Thoracic aorta (tissue), 2 donors: ENCODE measurements around the gene KCNMB2. TPM values are rescaled to one million over a fixed set of nuclear protein-coding genes. Genes with fewer than 3 reads are reported as not detected.

Source experiments
- ATAC-seq: fragments of 150-250 bp; one replicate; pipeline ENCODE4 v1.8.0; 2017; ENCODE audit warnings: low read depth; ENCODE audit not compliant: insufficient number of reproducible peaks, low FRiP score
- DNase-seq: peaks from one replicate; pipeline ENCODE4 v3.0.0-alpha.2; 2020; ENCODE audit warnings: low spot score
- H3K27ac ChIP-seq, 2 donors: fragments of 200-600 bp; sonication (generic); 1 replicate in 1 of 2; 2 replicates in 1 of 2; pipeline ENCODE4 v1.5.1; 2016; ENCODE audit warnings: mild to moderate bottlenecking in 2 of 2, moderate library complexity in 2 of 2
- H3K27me3 ChIP-seq: fragments of 200-600 bp; sonication (generic); replicated peaks from 2 replicates; pipeline ENCODE4 v1.6.0; 2016; ENCODE audit warnings: mild to moderate bottlenecking; ENCODE audit not compliant: insufficient read depth
- H3K36me3 ChIP-seq: fragments of 200-600 bp; sonication (generic); one replicate; pipeline ENCODE4 v1.5.1; 2016
- H3K4me1 ChIP-seq, 2 donors: fragments of 200-600 bp; sonication (generic); 1 replicate in 1 of 2; 2 replicates in 1 of 2; pipeline versions ENCODE4 v1.5.1 to v1.6.0; 2016; ENCODE audit warnings: low read depth in 2 of 2, mild to moderate bottlenecking in 1 of 2; ENCODE audit not compliant: control insufficient read depth in 1 of 2
- H3K4me3 ChIP-seq: fragments of 200-600 bp; sonication (generic); 2 replicates; pipeline ENCODE4 v1.5.1; 2016; ENCODE audit warnings: mild to moderate bottlenecking
- H3K9me3 ChIP-seq: fragments of 200-600 bp; sonication (generic); 2 replicates; pipeline ENCODE4 v1.5.1; 2016
- CTCF ChIP-seq: fragments of 200-600 bp; sonication (generic); IDR thresholded peaks from one replicate; pipeline ENCODE4 v1.5.1; 2019; ENCODE audit warnings: antibody characterized with exemption
- total RNA-seq, 2 donors: library from RNA; depleted of rRNA; stranded (reverse); fragments of >200 nt; gene quantifications; one replicate each; pipeline versions ENCODE4 v1.1.0 to v1.2.3, GENCODE V29; 2016

KCNMB2 gene
- total RNA-seq, 2 donors from 2014 or later: not detected

- Histone ChIP-seq H3K4me3 (no peak overlapping the region), H3K27ac (no peak overlapping the region), H3K27me3 (no peaks in the 10 kb centered on the region), H3K36me3 (no peaks in the 10 kb centered on the region), H3K4me1 (peaks cover 0 to 4% of the 10 kb centered on the region in 2 donors), H3K9me3 (no peaks in the 10 kb centered on the region)
- ATAC-seq (no peak), DNase-seq (no peak)
- no peak for TF ChIP-seq CTCF
These were observed 140.9 kb downstream of the KCNMB2 start for GRCh38 chr3:178676942-178677790.

DNA sequence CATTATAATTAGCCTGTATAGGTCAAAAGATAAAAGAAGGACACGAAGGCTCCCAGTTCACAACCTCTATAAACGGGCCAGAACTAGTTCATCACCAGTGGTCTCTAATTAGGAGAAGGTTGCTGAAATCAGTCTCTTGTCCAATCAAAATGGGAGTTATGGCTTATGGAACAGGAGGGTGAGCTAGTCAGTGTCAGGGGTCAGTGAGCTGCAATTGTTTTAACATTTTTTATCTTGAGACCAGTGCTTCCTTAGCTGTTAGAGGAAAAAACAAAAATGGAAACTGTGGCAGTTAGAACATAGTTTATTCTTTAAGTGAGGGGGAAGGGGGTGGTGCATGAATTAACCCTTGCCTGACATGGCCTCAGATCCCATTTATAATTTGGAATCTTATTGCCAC is 141.7 kb downstream of the KCNMB2 start:
- no peaks in the 10 kb centered on the region for H3K9me3 ChIP-seq
- no peak for TF ChIP-seq CTCF
- no peaks in the 10 kb centered on the region for H3K36me3 ChIP-seq
- ATAC-seq: no peak
- H3K4me3 ChIP-seq: no peak overlapping the region
- H3K4me1 ChIP-seq: no peaks in the 10 kb centered on the region
- H3K27me3 ChIP-seq: no peaks in the 10 kb centered on the region
- no peak overlapping the region for H3K27ac ChIP-seq
- no peak for DNase-seq

- no peak for TF ChIP-seq CTCF
- no peak for DNase-seq
- H3K36me3 ChIP-seq: no peaks in the 10 kb centered on the region
- no peak overlapping the region for H3K27ac ChIP-seq
- H3K4me1 ChIP-seq: no peaks in the 10 kb centered on the region
- no peak overlapping the region for H3K4me3 ChIP-seq
- ATAC-seq: no peak
- no peaks in the 10 kb centered on the region for H3K27me3 ChIP-seq
- no peaks in the 10 kb centered on the region for H3K9me3 ChIP-seq
These were observed 143.8 kb downstream of the KCNMB2 start for GRCh38 chr3:178680037-178680436.

- no peak for ATAC-seq
- H3K27ac ChIP-seq: no peak overlapping the region
- H3K9me3 ChIP-seq: no peaks in the 10 kb centered on the region
- DNase-seq: no peak
- TF ChIP-seq CTCF: no peak
- H3K27me3 ChIP-seq: no peaks in the 10 kb centered on the region
- H3K4me3 ChIP-seq: no peak overlapping the region
- H3K4me1 ChIP-seq: no peaks in the 10 kb centered on the region
- no peaks in the 10 kb centered on the region for H3K36me3 ChIP-seq
These were observed 144.3 kb downstream of the KCNMB2 start for GRCh38 chr3:178680489-178680888.

GRCh38 chr3:178684881-178685590 is 148.8 kb downstream of the KCNMB2 start:
- DNase-seq: no peak
- H3K27ac ChIP-seq: no peak overlapping the region
- no peaks in the 10 kb centered on the region for H3K27me3 ChIP-seq
- H3K4me1 ChIP-seq: no peaks in the 10 kb centered on the region
- H3K36me3 ChIP-seq: no peaks in the 10 kb centered on the region
- TF ChIP-seq CTCF: no peak
- ATAC-seq: no peak
- no peaks in the 10 kb centered on the region for H3K9me3 ChIP-seq
- no peak overlapping the region for H3K4me3 ChIP-seq
